ENCODE measurements around the gene DAPK2. TPM values are rescaled to one million over a fixed set of nuclear protein-coding genes. Genes with fewer than 3 reads are reported as not detected.
"Not testable (repeated sequence)": the region's sequence is repeated elsewhere in the genome, so short reads cannot be mapped to it uniquely, and the experiment has no call there.

The DAPK2 gene
- 36.9 TPM for total RNA-seq

DNA sequence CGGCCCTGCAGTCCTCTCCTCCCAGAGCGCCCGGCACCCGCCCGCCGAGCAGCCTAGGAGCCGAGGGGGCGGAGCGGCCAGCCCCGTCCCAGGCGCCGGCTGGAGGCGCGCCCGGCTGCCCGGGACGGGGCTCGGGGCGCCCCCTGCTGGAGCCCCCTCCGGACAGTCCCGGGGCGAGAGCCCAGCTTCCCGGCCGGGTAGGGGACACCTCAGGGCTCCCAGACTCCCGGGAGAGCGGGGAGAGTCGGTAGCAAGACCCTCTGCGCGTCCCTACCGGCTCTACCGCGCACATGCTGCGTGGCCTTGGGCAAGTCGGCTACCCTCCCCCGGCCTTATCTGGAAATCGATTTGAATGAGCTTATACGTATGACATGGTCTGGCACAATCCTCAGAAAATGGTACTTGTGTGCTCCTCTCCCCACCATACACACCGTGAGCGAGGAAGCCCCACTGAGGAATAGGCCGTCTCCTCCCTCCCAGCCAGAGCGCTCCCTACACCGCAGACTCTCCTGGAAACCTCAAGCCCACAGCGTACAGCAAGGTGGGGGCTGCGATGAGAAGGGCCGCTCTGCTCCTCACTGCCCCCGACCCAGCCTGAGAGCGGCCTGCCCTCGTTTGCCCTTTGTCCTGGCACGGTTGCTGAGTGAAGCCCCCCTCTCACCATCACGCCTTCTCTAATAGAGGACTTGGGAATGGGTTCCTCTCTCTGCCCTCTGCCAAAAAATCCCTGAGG lies at the start of gene DAPK2:
Gene DAPK2, minus strand, starts transcription at position 65 of the 733 bp plus-strand sequence. CDS start 6,224 bp downstream, outside the sequence.
- ATAC-seq (peak; percentile 77), DNase-seq (ENCODE audit: low spot score) (peak; percentile 77)
- intact Hi-C loops (cut with DNase I), result no loop called here

- intact Hi-C loops (cut with DNase I), result loop anchor here (10.0 kb wide), 1 partner anchor 59 kb away; the partner anchor contains the start of gene SNX22
- DNase-seq (ENCODE audit: low spot score) (no peak), ATAC-seq (no peak)
Observed at GRCh38 chr15:64095431-64095794, 49.1 kb upstream of the DAPK2 start.

GRCh38 chr15:64093627-64094417 lies 47.5 kb upstream of the DAPK2 start, which contains the start of gene CIAO2A:
TSS of gene CIAO2A (minus strand) at chr15:64093838. CDS start at chr15:64093768, 70 bp downstream.
- DNase-seq (ENCODE audit: low spot score) (peak; percentile 95), ATAC-seq (peak; percentile 93)
- intact Hi-C loops (cut with DNase I), result loop anchor here (10.0 kb wide), 1 partner anchor 61 kb away; the partner anchor contains the start of gene SNX22

DNA sequence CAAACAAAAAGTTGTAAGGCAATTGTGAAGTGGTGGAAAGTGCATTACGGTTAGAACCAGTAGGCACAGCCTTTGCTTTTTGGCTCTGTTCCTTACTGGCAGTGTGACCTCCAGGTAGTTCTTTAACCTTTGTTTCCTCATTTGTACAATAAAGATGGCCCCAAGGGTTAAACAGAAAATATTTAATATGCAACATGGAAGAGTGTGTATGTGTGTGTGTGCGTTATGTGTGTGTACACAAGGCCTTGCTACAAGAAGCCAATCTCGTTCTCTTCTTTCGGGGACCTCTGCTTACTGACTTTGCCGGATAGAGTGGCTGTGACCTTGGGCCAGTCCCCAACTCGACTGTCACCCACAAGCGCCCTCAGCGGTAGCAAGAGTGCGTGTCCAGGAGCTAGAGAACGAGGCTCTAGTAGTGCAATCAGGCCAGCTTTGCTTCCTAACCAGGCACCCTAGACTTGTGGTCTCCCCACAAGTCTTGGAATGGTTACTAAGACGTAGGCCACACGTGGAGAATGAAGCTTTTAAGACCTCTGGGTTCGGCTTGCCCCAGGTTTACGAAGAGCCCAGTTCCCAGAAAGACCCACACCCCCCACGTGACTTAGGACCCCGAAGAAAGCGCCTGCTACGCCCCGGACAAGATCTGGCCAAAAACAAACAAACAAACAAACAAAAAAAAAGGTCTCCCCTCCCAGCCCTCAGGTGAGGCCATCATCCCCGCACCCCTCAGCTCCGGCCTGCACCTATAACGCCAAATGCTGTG lies 46.8 kb upstream of the DAPK2 start:
- intact Hi-C loops (cut with DNase I), result loop anchor here (10.0 kb wide), 1 partner anchor 62 kb away; the partner anchor contains the start of gene SNX22
- DNase-seq (ENCODE audit: low spot score), result no peak
- ATAC-seq, result peak; percentile 5

DNA sequence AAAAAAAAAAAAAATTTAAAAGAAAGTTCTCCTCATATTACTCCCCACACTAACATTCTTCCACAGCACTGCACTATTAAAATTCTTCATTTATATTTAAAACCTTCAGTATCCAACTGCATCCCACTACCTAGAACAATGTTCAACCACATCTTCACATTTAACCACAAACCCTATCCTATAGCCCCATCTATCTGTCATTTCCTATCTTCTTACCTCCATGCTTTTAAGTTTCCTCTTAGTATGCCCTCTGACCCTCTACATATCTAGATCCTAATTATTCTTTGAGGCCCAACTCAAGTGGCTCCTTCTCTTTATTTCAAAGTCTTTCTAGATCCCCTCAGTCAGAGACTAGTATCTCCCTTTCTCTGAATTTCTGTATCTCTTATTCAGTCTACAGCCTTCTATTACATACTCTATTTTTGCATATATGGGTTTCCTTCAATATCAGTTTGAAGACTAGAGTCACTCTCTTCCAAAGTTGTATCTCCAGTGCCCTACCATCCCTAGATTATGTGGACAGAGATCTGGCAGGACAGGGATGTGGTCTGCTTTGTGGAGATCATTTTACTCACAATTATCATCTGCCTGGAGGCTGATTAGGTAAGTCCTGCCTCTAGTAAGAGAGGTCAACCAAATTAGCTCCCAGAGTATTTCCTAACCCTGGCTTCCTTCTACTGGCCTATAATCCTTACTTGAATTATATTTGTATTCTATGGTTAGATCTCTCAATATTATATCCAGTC lies 46.0 kb upstream of the DAPK2 start:
- intact Hi-C loops (cut with DNase I), result loop anchor here (10.0 kb wide), 1 partner anchor 63 kb away; the partner anchor contains the start of gene SNX22
- no peak for DNase-seq (ENCODE audit: low spot score)
- no peak for ATAC-seq

DNA sequence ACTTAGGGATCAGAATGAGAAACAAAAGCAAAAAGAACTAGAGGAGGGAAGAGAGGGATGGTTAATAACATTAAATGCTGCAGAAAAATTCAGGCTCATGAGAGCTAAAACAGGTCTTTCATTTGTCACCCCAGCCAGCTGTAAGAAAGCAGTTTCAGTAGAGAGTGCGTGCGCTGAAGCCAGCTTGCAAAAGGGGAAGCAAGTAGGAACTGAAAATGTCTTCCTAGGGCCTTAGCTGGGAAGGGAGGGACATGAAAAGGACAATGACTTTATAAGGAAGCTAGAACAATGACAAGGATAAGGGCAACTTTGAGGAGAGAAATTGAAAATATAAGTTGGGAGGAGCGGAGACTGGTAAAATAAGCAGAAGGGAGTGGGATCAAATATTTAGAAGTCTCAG lies 44.2 kb upstream of the DAPK2 start:
- intact Hi-C loops (cut with DNase I), result loop anchor here (10.0 kb wide), 1 partner anchor 64 kb away; the partner anchor contains the start of gene SNX22
- ATAC-seq (no peak), DNase-seq (ENCODE audit: low spot score) (no peak)

DNA sequence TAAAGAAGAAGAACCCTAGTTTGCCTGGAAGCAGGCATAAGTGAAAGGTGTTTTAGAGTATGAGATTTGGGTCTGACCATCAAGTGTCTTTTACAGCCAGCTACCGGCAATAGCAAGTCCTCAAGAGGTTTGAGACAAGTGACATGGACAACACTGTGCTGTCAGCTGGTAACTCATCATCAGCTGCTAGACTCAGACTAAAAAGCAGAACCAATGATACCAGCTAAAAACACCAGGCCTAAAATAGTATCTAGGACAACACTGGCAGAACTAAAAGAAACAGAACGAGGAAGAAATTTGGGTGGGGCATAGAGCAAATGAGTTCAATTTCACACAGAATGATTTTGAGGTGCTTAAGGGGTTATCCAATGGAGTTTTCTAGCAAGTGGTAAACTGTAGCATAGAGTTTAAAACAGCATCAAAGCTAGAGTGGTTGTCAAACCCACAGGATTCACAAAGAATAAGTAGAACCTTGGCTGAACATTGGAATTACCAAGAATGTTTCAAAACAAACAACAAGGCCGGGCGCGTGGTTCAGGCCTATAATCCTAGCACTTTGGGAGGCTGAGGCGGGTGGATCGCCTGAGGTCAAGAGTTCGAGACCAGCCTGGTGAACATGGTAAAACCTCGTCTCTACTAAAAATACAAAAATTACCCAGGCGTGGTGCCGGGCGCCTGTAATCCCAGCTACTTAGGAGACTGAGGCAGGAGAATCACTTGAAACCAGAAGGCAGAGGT lies 43.4 kb upstream of the DAPK2 start:
- ATAC-seq, result no peak
- intact Hi-C loops (cut with DNase I), result loop anchor here (10.0 kb wide), 1 partner anchor 65 kb away; the partner anchor contains the start of gene SNX22
- no peak for DNase-seq (ENCODE audit: low spot score)

GRCh38 chr15:64082757-64083156 lies 36.5 kb upstream of the DAPK2 start:
- ATAC-seq, result no peak
- DNase-seq (ENCODE audit: low spot score), result no peak
- intact Hi-C loops (cut with DNase I), result no loop called here

DNA sequence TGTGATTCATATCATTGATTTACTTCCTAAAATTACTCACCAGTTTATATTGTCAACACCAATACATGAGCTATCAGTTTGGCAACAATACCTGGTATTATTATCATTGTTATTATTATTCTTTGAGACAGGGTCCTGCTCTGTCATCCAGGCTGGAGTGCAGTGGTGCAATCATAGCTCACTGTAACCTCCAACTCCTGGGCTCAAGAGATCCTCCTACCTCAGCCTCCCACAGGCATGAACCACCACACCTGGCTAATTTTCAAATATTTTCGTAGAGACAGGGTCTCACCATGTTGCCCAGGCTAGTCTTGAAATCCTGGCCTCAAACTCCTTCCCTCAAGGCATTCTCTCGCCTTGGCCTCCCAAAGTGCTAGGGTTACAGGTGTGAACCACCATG lies 27.2 kb upstream of the DAPK2 start:
- ATAC-seq; intact Hi-C loops (cut with DNase I); DNase-seq (ENCODE audit: low spot score): not testable (repeated sequence)

- no peak for DNase-seq (ENCODE audit: low spot score)
- no peak for ATAC-seq
- intact Hi-C loops (cut with DNase I), result no loop called here
Observed at GRCh38 chr15:64072812-64073211, 26.5 kb upstream of the DAPK2 start.

DNA sequence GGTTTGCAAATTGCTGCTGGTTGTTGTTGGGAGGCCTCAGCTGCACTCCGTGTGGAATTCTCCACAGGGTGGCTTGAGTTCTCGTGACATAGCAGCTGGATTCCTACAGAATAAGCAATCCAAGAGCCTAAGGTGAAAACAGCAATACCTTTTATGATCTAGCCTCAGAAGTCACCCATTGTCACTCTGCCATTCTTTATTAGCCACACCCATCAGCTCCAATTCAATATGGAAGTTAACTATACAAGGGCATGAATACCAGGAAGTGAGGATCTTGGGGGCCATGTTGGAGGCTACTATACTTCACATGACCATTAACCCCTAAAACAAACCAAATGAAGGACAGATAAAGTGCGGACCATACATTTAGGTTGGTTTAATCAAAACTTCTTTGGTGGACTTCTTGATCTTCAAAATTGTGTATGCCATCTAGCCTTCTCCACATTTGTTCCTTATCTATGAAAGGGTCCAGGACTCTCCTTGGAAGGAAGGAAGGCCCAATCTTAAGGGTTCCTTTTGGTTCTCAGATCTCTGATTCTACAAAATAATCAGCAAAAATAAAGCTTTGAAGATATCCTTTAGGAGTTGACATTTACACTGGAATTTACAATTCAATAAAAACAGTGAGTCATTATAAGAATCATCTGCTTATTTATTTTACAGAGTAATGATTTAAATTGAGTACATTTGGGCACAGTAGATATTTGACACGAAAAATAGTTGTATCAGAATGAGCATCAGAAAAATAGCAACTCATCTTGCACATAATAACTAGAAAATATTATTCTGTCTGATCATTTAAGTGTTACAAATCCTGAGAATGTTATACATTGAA lies 25.9 kb upstream of the DAPK2 start:
- intact Hi-C loops (cut with DNase I), result no loop called here
- DNase-seq (ENCODE audit: low spot score) (no peak), ATAC-seq (no peak)

- DNase-seq (ENCODE audit: low spot score) (peak; percentile 70), ATAC-seq (peak; percentile 81)
- intact Hi-C loops (cut with DNase I), result no loop called here
Observed at GRCh38 chr15:64070965-64071851, 24.9 kb upstream of the DAPK2 start.

DNA sequence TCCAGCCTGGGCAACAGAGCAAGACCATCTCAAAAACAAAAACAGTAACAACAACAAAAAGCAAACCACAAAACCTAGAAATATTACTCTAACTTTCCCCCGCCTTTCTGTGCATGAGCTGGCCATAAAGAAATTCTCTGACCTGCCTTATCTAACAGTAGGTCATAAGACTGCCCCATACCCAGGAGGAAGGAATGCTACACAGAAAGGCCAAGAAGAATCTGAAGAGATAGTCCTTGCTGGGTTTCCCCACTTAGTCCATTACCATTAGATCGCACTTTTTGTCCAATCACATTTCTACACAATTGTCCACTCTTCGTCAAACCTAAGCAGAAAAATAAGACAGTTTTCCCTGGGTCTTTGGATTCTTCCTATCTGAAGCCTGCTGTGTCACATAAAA lies 23.8 kb upstream of the DAPK2 start:
- intact Hi-C loops (cut with DNase I), result no loop called here
- ATAC-seq, result no peak
- no peak for DNase-seq (ENCODE audit: low spot score)

GRCh38 chr15:64068133-64068532 lies 21.8 kb upstream of the DAPK2 start:
- ATAC-seq (no peak), DNase-seq (ENCODE audit: low spot score) (no peak)
- intact Hi-C loops (cut with DNase I), result loop anchor here (5.0 to 10.0 kb wide), 2 partner anchors 316 to 403 kb away; no protein-coding TSS in a partner anchor

DNA sequence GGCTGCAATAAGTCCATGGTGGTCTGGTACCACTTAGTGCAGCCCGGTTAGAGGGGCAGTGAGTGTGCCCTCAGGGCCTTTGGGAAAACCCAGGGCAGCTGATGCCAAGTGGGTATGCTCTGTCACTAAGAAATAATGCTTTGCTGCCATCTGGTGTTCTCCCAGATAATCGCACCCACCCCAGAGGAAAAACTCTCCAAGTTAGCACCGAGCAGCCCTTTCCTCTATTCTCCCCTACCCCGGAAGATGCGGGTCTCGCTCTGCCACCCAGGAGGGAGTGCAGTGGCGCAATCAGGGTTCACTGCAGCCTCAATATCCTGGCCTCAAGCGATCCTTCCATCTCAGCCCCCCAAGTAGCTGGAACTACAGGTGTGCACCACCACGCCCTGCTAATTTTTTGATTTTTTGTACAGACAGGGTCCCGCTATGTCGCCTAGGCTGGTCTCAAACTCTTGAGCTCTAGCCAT lies 21.3 kb upstream of the DAPK2 start:
- ATAC-seq (peak; percentile 75), DNase-seq (ENCODE audit: low spot score) (peak; percentile 73)
- intact Hi-C loops (cut with DNase I), result loop anchor here (5.0 to 10.0 kb wide), 2 partner anchors 315 to 403 kb away; no protein-coding TSS in a partner anchor

DNA sequence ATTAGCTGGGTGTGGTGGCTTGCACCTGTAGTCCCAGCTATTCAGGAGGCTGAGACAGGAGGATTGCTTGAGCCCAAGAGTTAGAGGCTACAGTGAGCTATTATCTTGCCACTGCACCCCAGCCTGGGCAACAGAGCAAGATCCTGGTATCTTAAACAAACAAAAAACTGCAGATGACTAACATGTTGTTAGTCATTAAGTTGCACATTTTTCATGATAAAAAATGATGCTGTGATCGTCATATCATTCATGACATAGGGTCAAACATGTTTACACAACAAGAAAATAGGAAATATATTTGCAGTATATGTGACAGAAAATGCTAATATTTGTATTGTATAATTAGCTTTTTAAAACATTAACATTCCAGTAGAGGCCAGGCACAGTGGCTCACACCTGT lies 20.2 kb upstream of the DAPK2 start:
- no peak for ATAC-seq
- no peak for DNase-seq (ENCODE audit: low spot score)
- intact Hi-C loops (cut with DNase I), result loop anchor here (5.0 to 10.0 kb wide), 2 partner anchors 314 to 402 kb away; no protein-coding TSS in a partner anchor
